ENCODE results near the gene FAM13A. TPM values are rescaled to one million over a fixed set of nuclear protein-coding genes. Genes with fewer than 3 reads are reported as not detected.

FAM13A gene
- total and polyA plus RNA-seq, 2 donors (not counting 3 experiments of a cell fraction or from before 2014, with no cell fraction given): 3.3 to 10.5 TPM

GRCh38 chr4:88969271-88969670, 87.7 kb downstream of the FAM13A start:
- Histone ChIP-seq H3K27me3 (ENCODE audit: control insufficient read depth in 2 of 2, insufficient read depth in 2 of 2, low read length in 2 of 2) (no peaks in the 10 kb centered on the region), H3K9me1 (replicated peaks; ENCODE audit: control insufficient read depth, extremely low read depth, insufficient read depth, low read length) (no peaks in the 10 kb centered on the region), H4K20me1 (replicated peaks; ENCODE audit: control insufficient read depth, extremely low read depth, insufficient read depth, low read length) (no peaks in the 10 kb centered on the region), H3K9ac (replicated peaks; ENCODE audit: extremely low read depth, insufficient read depth, low read length) (no peak overlapping the region), H3K79me2 (ENCODE audit: control insufficient read depth, insufficient read depth, low read length) (no peaks in the 10 kb centered on the region), H3K4me2 (ENCODE audit: insufficient read depth, low read length) (no peak overlapping the region), H2AFZ (ENCODE audit: low read depth, low read length) (no peak overlapping the region), H3K4me3 (replicated peaks in 1 of 3; ENCODE audit: insufficient read depth in 1 of 3, low read depth in 1 of 3, low read length in 3 of 3) (no peak overlapping the region), H3K9me3 (replicated peaks; ENCODE audit: control insufficient read depth, insufficient read depth, low read length) (no peaks in the 10 kb centered on the region), H3K4me1 (ENCODE audit: control insufficient read depth, extremely low read depth, insufficient read depth, low read length) (no peaks in the 10 kb centered on the region), H3K27ac (ENCODE audit: insufficient read depth, low read depth, low read length) (no peak overlapping the region), H3K36me3 (ENCODE audit: control insufficient read depth in 2 of 2, extremely low read depth in 1 of 2, insufficient read depth in 2 of 2, low read length in 2 of 2) (no peaks in the 10 kb centered on the region)
- POLR2A ChIA-PET: no interaction called here
- DNase-seq (ENCODE audit: low read depth, low spot score) (no peak), FAIRE-seq (no peak)
- intact Hi-C loops (cut with micrococcal nuclease): no loop called here
- CTCF ChIA-PET: interaction anchor here (0.8 kb wide), 1 partner anchor 9 kb away, joined by 3 read pairs; no protein-coding TSS in a partner anchor
- BruUV-seq (replicated peaks): no TSS peak
- dilution Hi-C loops (cut with MboI; ENCODE audit: extremely low pct_ligation_motif_present, low sequenced_read_pairs): no loop called here
- TF ChIP-seq MYC (IDR thresholded peaks at IDR 0.05; ENCODE audit: low read depth, low read length): no peak
- no peak for TF ChIP-seq EZH2 (IDR thresholded peaks at IDR 0.05; ENCODE audit: borderline replicate concordance, low read depth, low read length, severe bottlenecking)

GRCh38 chr4:88967883-88968331, 89.1 kb downstream of the FAM13A start:
- CTCF ChIA-PET: no interaction called here
- H3K4me3 ChIP-seq (replicated peaks in 1 of 3; ENCODE audit: insufficient read depth in 1 of 3, low read depth in 1 of 3, low read length in 3 of 3): no peak overlapping the region
- dilution Hi-C loops (cut with MboI; ENCODE audit: extremely low pct_ligation_motif_present, low sequenced_read_pairs): no loop called here

More at GRCh38 chr4:88967883-88968331, 89.1 kb downstream of the FAM13A start:
- no peaks in the 10 kb centered on the region for H3K36me3 ChIP-seq (ENCODE audit: control insufficient read depth in 2 of 2, extremely low read depth in 1 of 2, insufficient read depth in 2 of 2, low read length in 2 of 2)
- no peaks in the 10 kb centered on the region for H3K4me1 ChIP-seq (ENCODE audit: control insufficient read depth, extremely low read depth, insufficient read depth, low read length)
- H3K27me3 ChIP-seq (ENCODE audit: control insufficient read depth in 2 of 2, insufficient read depth in 2 of 2, low read length in 2 of 2): no peaks in the 10 kb centered on the region
- no peak for TF ChIP-seq CTCF (IDR thresholded peaks at IDR 0.05; ENCODE audit: extremely low read depth in 1 of 2, insufficient read depth in 1 of 2, low read depth in 1 of 2, low read length in 2 of 2)
- no peak for TF ChIP-seq GATA2 (IDR thresholded peaks at IDR 0.05; ENCODE audit: insufficient read depth, insufficient read length, low read depth, low read length)
- no peak for TF ChIP-seq POLR2AphosphoS5 (IDR thresholded peaks at IDR 0.05; ENCODE audit: insufficient read depth, low read depth, low read length)
- TF ChIP-seq MAX (IDR thresholded peaks at IDR 0.05; ENCODE audit: insufficient read depth, insufficient read length): no peak
- TF ChIP-seq MYC (IDR thresholded peaks at IDR 0.05; ENCODE audit: low read depth, low read length): no peak
- no peak for TF ChIP-seq JUN (IDR thresholded peaks at IDR 0.05; ENCODE audit: borderline replicate concordance, insufficient read depth, insufficient read length, low read depth)
- no peak for TF ChIP-seq FOS (IDR thresholded peaks at IDR 0.05; ENCODE audit: borderline replicate concordance, insufficient read depth, low read length)
- TF ChIP-seq EZH2 (IDR thresholded peaks at IDR 0.05; ENCODE audit: borderline replicate concordance, low read depth, low read length, severe bottlenecking): no peak
- TF ChIP-seq POLR2A (IDR thresholded peaks at IDR 0.05; ENCODE audit: low read depth, low read length): no peak
- DNase-seq (ENCODE audit: low read depth, low spot score): no peak
- H2AFZ ChIP-seq (ENCODE audit: low read depth, low read length): no peak overlapping the region
- no TSS peak for BruUV-seq (replicated peaks)
- no peak overlapping the region for H3K9ac ChIP-seq (replicated peaks; ENCODE audit: extremely low read depth, insufficient read depth, low read length)
- H3K4me2 ChIP-seq (ENCODE audit: insufficient read depth, low read length): no peak overlapping the region
- H3K9me1 ChIP-seq (replicated peaks; ENCODE audit: control insufficient read depth, extremely low read depth, insufficient read depth, low read length): no peaks in the 10 kb centered on the region
- H4K20me1 ChIP-seq (replicated peaks; ENCODE audit: control insufficient read depth, extremely low read depth, insufficient read depth, low read length): no peaks in the 10 kb centered on the region
- no peak for FAIRE-seq
- H3K79me2 ChIP-seq (ENCODE audit: control insufficient read depth, insufficient read depth, low read length): no peaks in the 10 kb centered on the region
- POLR2A ChIA-PET: no interaction called here
- intact Hi-C loops (cut with micrococcal nuclease): no loop called here
- H3K27ac ChIP-seq (ENCODE audit: insufficient read depth, low read depth, low read length): no peak overlapping the region
- H3K9me3 ChIP-seq (replicated peaks; ENCODE audit: control insufficient read depth, insufficient read depth, low read length): no peaks in the 10 kb centered on the region
